Stimulated activated CD4-positive, alpha-beta T cell treated with anti-CD3 and anti-CD28 coated beads, Interleukin-12 subunit alpha, Interleukin-12 subunit beta, amount 100 ng/mL, for 4 hours (primary cell): ENCODE measurements around the gene RELL1.
"Not testable (repeated sequence)": the region's sequence is repeated elsewhere in the genome, so short reads cannot be mapped to it uniquely, and the experiment has no call there.

Experiments used
- DNase-seq: peaks from one replicate; pipeline ENCODE4 v3.0.0-alpha.2; 2020

The RELL1 gene

DNA sequence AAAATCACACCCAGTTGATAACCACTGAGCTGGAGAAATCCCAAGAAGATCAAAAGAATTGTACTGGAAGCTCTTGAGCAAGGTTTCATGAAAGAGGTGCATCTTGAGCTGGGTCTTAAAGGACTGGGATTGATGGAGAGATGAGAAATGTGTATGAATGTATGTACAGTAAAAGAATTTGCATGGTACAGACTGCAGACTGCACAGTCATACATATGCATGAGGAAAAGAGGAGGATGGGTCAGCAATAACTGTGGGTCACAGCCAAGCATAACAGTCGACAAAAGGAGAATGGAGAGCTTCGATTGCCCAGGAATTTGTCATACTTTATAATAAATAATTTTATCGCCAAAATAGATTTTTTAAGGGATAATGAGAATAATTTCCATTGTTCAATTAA lies 4.8 kb upstream of the RELL1 start:
- no peak for DNase-seq

DNA sequence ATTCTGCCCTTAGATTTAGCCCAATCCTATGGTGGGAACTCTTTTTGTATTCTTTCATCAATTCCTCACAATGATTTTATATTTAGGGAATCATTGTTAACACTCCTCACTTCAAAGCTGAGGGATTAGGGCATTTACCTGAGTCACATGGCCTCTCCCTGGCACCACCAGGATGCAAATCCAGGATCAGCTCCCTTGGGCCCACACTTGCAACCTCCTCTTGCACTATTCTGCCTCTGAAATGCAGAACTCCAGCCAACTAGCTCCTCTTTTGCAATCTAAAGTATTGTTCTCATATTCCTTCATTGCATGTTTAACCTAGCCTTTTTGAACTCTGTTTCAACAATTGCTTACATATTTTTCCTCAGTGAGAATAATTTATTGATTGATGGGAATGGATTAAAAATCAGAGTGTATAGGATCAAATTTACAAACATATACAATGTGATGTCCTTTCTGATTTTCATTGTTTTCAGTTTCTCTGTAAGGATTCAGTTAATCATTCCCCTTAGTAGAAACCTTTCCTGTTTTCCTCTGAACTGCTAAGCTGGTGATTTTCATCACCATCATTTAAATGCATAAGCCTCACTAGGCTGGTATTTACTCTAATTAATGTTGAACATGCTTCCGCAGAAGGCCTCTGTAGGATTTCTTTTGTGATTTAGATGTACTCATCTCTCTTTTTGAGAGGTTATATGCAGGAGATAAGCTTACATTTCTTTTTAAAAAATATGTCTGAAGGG lies 3.3 kb upstream of the RELL1 start:
- no peak for DNase-seq

DNA sequence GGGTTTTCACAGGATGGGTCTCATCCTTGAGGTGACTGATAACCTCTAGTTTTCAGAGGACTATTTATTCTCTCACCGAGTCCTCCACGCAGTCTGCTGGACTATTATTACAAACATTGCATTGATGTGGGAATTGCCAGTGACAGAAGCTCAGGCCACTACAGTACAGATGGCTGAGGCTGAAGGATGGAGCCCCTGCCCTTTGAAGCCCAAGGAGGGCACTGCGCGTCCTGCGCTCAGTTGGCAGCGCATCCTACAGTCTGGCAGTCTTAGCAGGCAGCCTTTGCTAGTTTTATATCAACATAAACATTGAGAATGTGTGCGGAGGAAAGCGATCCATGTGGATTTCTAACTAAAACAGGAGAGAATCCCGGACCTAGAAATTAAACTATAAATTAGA lies 1.5 kb upstream of the RELL1 start:
- no peak for DNase-seq

DNA sequence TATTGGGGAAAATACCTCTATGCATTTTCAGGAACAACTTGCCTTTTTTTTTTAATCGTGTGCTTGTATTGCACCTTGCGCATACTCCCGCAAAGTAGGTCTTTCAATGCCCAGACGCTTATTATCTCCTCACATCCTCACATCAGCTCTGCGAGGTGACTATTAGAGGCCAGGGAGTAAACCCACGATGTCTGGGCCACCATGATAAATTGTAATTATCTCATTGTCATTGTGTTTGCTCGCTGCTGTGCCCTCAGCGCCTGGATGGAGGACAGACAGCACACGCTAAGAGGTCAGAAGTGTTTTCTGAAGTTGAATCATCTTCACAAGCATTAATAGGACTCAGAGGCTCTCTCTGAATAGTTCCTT lies 1.0 kb upstream of the RELL1 start:
- DNase-seq, result no peak

DNA sequence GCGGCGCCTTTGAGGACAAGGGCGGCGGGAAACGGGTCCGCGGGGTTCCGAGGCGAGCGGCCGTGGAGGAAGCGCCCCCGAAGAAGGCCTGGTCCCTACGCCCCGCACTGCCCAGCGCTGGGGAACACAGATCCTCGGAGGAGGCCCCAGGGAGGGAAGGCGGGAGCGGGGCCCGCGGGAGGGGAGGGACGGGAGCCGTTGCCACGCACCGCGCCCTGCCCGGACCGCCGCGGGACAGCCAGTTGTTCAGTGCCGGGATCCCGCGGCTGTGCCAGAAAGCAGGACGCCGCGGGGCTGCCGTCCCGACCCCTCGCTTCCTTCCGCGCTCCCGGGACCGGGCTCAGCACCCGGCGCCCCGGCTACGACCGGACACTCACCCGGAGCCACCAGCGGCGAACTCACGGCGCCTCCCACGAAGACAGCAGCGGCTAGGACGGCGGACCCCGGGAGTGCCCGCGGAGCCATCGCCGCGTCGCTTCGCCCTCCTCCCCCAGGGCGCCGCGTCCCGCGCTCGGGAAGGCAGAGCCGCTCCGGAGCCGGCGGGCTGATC lies 278 bp downstream of the RELL1 start:
- DNase-seq, result no peak

DNA sequence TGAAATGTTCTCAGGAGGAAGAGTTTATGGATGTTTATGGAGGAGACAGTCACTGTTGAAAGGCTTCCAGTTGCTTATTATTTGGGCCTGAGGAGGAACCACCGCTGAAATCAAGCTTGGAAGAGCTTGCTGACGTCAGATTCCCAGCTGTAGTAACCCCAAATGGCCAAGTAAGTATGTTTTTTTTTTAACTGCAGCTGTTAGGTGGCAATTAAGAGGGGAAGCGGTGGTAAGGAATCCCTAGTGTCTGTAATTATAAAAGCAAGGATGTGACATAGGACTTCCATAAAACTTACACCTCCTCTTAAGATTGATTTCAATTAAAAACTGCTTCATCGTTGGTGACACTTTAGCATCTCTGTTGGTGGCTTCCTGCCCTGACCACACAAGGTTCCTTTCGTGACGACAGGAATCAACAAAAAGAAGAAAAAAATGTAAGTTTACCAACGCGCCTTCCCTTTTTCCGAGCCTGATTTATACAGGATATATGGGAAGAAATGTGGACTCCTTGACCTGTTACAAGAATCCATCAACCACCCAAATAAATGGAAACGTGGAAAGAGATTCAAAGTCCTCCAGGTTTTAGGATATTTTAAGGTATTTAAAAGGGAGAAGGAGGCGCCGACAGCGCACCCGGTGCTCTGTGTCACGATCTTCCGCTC lies 884 bp downstream of the RELL1 start:
- DNase-seq, result no peak

DNA sequence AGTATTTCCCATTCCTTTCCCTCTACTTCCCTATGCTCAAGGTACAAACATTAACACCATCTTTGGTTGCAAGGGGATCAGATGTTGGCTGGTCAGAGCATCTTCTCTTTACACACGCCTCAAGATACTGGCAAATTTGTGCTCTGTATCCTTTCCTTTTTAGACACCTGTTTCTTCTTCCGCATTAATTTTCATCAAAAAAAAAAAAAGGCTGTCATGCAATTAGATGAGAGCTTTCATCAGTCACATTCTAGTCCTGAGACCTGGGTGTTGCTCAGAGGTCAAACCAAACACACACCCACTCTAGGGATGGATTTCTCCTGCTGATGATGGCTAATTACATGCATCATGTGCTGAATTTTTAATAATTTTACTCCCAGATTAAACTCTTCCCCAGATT lies 2.0 kb downstream of the RELL1 start:
- no peak for DNase-seq

DNA sequence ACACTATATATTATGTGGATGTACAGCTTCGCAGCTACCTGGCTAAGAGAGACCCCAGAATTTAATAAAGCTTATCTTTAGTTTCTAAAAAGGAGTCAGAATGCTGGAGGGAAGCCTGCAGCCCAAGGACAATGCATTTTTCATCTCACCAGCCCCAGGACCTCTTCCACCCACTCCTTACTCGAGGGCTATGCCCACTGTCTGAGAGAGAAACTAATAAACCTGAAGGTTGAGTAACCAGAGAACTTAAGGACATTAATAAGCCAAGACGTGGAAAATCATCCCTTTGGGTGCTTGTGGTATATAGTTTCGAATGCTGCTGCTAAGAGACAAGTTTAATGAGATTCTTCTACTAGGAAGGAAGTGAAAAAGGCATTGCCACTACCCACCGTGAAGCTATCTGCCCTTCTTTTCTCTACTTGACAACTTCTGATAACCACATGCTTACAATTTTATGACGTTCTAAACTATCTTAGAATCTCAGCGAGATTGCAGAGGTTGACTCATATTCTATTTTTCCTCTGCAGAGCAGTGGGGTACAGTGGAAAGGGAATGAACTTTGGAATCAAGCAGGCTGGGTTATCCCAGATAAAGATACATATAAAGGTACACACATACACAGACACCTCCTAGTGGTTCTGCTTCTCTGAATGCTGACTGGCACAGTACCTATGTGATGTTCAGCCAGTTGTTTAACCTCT lies 3.3 kb downstream of the RELL1 start:
- no peak for DNase-seq

DNA sequence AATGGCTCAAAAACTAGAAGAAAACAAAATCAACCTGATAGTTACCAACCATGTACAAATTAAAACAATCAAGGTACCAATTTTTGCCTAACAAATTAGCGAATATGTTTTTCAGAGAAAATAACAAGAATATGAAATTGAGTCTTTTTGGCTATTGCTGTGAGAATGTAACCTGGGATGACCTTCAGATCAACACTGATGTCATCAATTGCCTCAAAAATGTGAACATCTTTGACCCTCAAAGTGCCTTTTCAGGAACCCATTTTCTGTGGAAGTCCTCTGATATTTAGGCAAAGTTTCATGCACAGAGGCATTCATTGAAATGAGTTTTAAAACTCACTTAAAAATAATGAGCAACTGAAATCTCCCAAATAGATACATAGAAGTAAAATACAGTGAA lies 6.1 kb downstream of the RELL1 start:
- no peak for DNase-seq

DNA sequence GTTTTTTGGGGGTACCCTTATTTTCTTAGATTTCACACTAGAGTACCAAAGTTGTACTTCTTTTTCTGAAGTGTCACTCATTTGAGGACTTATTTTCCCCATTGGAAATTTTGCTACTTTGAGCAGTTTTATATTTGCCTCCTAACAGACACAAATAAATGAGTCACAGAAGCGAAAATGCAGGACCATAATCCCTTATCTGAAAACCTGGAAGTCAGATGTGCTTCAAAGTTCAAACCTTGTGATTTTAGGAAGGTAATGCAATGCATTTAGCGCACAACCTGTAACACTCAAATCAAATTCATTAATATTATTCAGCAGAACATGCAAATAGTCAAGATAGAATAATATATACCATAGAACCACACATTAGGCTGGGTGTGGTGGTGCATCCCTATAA lies 6.9 kb downstream of the RELL1 start:
- no peak for DNase-seq

DNA sequence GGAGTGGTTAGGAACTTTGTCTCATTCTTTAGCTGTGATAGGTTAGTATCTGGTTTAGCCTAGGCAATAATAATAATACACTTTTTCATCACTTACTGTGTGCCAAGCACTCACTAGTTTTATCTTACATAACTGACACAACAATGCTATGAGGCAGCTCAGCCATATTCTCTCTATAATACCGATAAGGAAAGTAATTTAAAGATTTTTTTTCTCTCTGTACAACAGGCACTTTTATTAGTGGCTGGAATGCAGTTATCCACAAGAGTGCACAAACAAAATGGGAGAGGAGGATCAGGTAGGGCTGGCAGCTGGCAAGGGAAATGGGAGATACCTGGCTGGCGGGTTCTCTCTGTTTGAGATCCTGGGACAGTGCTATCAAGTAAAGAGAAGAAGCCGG lies 7.6 kb downstream of the RELL1 start:
- no peak for DNase-seq

DNA sequence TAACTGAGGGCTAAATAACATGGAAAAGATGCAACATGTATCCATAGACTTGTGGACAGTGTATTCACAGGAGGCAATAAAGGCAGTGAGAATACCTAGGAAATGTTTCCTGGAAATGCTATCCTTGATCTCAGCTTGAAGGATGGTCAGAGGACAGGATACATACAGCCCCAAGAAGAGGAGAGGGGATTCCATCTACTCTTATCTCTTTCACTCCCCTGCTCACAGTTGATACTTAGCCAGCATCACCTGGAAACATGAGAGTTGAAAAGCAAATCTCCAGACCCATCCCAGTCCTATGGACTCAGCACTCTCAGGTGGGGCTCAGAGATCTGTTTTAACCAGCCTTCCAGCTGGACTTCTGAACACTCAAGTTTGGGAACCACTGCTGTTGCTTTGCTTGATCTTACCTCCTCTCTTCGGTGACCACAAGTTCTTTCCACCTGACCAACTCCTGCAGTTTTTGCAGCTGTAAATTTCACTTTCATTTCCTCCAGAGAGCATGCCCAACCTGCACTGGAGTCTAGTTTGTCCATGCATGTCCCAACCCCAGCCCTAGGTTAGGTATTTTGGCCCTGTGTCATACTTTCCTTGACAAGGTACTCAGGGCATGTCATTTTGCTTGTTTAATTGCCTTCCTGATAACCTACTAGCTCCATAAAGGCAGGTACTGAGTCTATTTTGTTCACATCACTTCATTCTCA lies 10.4 kb downstream of the RELL1 start:
- no peak for DNase-seq

DNA sequence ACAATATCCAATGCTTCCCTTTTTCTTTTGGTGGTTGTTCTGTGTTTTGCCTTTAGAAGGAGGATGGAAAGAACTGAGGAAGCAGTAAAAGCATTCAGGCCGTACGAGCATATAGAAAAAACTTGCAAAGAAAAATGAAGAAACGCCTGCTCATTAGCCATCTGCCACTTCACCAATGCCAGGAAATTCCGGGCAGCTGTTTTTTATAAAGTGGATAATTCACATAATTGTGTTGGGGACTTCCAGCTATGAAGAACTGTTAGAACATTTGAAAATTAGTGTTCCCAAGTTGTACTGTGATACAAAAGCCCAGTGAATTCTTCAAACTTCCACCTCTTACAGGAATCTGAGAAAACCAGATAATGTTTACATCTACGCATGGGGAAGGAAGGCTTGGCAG lies 11.7 kb downstream of the RELL1 start:
- no peak for DNase-seq

DNA sequence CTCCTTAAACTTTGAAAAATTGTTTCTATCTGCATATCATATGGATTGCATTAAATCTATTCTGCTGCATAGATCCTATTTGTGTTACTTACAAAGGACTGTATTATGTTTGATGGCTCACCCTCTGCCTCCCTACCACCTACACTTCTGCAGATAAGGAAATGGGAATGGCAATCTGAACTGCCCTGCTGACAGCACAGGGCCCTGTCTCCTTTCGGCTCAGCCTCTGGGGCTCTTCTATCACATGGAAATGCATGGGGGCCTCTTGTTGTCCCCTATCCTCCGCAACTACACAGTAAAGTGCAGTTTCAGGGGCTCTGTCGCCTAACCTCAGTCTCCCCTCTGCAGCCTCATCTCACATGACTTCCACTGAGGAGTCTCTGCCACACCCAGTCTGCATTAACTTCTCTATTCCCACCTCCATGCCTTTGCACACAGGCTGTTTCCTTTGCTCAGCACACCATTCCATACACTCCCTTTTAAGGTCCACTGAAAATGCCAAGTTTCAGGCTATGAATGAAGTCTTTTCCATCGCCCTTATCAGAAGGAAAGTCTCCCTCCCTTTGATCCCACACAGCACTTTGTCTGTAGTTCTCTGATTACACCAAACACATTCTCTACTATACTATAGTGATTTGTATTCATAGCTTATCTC lies 12.5 kb downstream of the RELL1 start:
- no peak for DNase-seq

DNA sequence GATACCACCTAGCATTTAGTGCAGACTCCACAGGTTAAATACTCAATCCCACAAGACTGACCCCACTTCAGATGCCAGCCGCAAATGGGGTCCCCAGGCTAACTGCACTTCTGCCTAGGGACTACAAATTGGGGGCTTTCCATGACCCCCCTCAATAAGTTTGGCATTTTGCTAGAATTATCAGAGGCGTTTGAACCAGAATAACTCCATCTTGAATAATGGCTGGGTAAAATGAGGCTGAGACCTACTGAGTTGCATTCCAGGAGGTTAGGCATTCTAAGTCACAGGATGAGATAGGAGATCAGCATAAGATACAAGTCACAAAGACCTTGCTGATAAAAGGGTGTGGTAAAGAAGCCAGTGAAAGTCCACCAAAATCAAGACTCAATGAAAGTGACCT lies 15.1 kb downstream of the RELL1 start:
- DNase-seq, result no peak

DNA sequence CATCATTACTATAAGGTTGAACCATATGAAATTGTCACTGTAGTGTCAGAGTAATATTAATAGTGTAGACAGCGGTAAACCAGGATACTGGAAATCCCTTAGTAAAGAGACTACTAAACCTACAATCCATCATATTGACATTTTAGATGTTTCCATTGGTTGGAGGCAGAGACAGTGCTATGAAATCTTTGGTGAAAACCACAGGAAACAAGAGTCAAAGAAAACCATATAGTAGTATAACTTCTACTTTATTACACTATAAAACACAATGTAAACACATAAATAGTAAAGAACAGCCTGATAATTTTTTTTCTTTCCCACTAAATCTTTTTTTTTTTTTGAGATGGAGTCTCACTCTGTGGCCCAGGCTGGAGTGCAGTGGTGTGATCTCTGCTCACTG lies 15.9 kb downstream of the RELL1 start:
- DNase-seq, result no peak

DNA sequence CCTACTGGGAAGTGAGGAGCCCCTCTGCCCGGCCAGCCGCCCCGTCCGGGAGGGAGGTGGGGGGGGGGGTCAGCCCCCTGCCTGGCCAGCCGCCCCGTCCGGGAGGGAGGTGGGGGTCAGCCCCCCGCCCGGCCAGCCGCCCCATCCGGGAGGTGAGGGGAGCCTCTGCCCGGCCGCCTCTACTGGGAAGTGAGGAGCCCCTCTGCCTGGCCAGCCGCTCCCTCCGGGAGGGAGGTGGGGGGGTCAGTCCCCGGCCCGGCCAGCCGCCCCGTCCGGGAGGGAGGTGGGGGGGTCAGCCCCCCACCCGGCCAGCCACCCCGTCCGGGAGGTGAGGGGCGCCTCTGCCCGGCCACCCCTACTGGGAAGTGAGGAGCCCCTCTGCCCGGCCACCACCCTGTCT lies 17.1 kb downstream of the RELL1 start:
- not testable (repeated sequence) for DNase-seq

DNA sequence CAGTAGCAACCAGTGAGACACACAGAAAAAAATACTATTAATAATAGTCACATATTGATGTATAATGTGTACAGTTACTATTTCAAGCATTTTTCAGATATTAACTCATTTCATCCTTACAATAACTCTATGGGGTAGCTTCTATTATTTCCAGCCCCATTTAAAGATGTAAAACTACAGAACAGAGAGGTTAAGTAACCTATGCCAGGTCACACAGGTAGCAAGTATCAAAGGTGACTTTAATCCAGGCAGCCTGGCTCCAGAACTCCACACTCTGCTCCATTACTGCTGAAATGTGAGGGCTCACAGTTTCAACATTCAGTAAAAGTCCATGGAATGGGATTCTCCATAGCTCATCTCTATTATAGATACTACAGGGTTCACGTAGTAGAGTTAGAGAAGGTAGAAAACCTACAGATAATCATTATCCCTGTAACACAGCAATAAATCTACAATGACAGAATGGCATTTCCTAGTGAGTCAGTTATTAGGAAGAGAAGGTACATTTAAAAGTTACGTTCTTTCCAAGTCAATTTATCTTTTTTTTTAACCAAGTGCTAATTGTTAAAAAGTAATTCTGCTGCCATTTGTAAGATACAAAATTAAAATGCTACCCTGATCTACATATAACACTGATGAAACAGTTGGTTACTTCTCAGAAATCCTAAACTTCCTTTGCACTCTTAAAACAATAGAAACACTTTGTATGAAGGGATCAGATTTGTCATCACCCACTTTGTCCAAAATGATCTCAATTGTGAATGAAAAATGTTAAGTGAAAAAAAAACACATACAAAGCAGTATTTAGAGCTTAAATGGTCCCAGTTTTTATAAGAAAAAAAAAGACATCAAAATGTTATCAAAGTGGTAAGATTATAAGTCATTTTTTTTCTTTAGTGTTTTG lies 18.7 kb downstream of the RELL1 start:
- no peak for DNase-seq

DNA sequence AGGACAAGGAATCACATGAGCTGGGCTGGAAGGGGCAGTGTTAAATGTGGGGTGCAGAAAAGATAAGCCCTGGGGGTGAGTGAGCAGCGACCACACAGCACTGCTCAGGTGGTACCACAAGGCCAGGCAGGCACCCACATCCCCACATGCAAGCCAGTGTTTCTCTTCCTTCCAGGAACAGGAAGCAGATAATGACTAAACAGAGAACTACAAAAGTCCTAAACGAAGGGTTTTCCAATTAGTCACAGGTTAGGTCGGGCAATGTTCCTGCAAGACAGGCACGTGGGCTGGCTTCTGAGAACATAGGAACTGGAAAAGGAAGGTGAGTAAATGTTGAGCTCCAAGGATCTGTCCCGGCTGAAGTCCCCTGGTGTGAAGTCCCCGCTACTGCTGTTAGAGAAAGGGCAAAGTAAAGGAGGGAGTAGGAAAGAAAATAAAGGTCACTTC lies 19.5 kb downstream of the RELL1 start:
- no peak for DNase-seq

DNA sequence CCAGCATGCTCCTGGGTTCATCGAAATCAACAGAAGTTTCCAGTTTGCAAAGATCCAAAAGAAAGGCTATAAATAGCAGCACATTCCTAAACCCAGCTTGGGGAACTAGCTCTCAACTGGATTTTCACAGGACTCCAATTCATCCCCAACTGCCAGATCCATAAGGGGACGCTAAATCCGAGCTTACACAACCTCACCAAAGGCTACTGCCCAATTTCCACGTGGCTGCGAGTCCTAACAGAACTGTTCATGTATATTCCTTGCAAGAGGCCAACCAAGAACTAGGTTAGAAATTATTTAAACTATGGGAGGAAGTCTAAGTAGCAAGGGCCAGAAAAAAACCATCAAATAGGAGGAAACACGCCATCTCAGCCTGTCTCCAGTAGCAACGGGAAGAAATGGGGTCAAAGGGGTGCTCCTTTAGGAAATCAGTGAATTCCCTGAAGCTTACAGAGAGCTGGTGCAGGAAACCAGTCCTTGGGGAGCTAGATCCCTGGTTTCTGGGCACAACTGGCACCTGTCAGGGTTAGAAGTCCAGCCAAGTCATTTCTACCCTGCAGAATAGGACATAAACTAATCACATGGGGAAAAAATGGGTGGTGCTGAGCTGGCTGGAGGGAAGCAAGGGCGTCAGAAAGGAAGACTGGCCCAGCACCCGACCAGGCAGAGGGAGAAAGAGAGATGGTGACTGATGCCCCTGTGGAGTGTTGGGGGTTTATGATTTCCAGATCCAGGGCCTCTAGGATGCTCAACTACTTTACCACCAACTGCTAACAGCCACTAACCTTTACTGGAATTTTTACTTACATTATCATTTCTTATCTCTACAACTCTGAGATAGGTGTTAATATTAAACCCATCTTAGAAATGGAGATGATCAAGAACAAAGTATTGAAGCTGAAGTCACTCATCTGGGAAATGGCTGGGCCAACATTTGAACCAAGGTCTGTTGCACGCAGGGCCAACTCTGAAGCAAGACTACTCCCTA lies 20.5 kb downstream of the RELL1 start:
- no peak for DNase-seq
